ENCODE data around the gene ADAMTS20.
"Not testable (repeated sequence)": the region's sequence is repeated elsewhere in the genome, so short reads cannot be mapped to it uniquely, and the experiment has no call there.

Gene ADAMTS20

DNA sequence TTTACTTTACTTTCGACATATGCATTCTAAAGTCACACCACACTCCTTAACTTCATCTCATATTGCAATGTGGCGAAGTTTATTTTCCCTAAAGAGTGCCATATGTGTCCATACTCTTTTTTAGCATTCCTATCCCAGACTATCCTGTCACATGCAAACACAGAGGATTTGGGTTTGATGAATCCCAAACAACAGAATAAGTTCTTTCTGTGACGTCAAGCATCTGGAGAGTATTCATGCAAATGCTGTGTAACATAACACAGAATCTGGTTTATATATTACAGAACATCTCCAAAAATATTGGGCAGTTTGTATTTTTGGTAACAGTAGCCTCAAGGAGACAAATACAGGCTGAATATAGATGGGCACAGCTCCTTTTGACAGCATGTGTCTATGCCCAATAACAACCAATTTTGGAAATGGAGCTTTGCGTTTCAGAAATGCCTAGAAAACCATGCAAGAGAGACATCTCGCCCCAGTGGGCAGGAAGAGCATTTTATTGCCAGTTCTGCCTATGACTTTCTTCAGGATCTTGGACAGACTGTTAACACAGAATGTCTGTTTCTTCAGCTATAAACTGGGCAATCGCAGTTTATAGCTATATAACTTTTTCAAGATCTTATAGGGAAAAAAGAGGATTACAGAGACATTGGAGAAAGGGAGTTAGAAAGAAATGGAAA lies 190.8 kb downstream of the ADAMTS20 start:
- no peak for TF ChIP-seq ZFX (IDR thresholded peaks at IDR 0.05)
- TF ChIP-seq, protein P1, sequence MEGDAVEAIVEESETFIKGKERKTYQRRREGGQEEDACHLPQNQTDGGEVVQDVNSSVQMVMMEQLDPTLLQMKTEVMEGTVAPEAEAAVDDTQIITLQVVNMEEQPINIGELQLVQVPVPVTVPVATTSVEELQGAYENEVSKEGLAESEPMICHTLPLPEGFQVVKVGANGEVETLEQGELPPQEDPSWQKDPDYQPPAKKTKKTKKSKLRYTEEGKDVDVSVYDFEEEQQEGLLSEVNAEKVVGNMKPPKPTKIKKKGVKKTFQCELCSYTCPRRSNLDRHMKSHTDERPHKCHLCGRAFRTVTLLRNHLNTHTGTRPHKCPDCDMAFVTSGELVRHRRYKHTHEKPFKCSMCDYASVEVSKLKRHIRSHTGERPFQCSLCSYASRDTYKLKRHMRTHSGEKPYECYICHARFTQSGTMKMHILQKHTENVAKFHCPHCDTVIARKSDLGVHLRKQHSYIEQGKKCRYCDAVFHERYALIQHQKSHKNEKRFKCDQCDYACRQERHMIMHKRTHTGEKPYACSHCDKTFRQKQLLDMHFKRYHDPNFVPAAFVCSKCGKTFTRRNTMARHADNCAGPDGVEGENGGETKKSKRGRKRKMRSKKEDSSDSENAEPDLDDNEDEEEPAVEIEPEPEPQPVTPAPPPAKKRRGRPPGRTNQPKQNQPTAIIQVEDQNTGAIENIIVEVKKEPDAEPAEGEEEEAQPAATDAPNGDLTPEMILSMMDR (conservative IDR thresholded peaks at IDR 0.05): no peak
- H3K27ac ChIP-seq: no peak overlapping the region

DNA sequence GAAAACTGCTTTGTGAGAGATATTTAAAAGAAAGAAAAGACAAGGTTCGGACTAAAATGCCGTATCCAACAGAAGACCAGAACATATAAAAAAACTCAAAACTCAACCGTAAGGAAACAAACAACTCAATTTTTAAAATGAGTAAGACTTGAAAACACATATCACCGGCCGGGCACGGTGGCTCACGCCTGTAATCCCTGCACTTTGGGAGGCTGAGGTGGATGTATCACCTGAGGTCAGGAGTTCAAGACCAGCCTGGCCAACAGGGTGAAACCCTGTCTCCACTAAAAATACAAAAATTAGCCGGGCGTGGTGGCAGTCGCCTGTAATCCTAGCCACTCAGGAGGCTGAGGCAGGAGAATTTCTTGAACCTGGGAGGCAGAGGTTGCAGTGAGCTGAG lies 192.0 kb downstream of the ADAMTS20 start:
- H3K27ac ChIP-seq: not testable (repeated sequence)

DNA sequence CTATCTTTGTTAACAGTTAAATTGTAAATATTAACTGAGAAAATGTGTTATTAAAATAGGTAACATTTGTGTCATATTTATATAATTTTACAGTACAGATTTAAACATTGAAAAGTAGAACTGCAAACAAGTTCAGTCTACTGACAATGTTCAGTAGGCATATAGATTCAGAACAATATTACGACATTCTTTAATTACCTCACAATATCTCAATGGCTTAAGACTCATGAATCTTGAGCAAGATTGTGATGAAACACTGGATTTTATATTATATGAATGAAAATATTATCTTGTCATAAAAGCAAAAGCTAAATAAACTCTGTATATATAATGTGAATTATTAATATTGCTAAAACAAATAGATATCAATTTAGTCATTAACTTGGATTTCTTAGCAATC lies 194.9 kb downstream of the ADAMTS20 start:
- H3K27ac ChIP-seq: no peak overlapping the region
- TF ChIP-seq, protein P1 (conservative IDR thresholded peaks at IDR 0.05): no peak
- TF ChIP-seq ZFX (IDR thresholded peaks at IDR 0.05): no peak

DNA sequence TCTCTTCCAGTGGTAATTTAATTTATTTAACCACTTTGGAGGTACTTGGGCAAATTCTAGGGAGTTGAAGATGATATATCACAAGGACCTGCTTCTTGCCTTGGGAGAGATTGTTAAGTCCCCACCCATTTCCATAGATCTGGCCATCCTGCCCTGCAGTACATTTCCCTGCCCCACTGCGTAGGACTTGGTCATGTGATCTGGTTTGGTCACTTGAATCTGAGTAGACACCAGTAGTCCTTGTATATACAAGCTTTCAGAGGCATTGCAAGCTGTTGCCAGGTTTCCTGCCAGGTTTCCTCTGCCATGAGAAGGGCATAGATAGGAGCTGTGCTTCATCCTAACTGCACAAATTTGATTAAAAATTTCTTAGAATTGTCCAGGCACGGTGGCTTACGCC lies 200.0 kb downstream of the ADAMTS20 start:
- H3K27ac ChIP-seq: no peak overlapping the region
- TF ChIP-seq ZFX (IDR thresholded peaks at IDR 0.05): no peak
- TF ChIP-seq, protein P1 (conservative IDR thresholded peaks at IDR 0.05): no peak

DNA sequence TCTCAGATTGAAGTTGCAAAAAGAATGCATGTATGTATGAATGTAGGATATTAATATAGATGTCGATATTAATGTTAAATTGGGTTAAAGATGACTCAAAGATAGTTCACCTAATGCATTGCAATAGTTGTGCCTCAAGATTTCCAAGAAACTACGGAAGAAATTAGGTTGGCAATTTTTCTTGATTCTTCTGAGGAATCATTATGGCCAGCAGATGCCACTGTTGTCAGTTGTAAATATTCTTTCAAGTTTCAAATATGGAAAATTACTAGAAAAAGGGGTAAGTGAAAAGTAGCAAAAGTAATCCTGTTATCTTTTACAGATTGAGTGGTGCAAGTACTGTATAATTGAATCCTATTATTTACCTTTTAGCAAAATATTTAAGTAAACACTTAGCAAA lies 202.1 kb downstream of the ADAMTS20 start:
- no peak for TF ChIP-seq ZFX (IDR thresholded peaks at IDR 0.05)
- TF ChIP-seq, protein P1 (conservative IDR thresholded peaks at IDR 0.05): peak; percentile 51

DNA sequence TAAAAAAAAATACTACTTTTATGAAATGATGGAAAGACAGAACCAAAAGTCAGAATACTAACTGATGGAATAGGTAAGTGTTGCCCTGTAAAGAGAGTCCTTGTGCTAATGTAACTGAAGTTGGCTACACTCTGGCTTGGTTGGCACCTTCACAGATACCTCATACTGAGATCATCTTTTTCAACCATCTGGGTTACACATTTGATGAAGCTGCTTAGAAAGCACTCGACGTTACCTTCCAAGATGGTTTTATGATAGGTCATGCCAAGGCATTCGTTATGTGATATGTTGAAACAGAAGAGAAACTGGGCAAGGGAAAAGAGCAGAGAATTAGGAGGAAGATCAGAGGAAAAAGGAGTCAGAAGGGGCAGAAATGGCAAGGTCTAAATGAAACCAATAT lies 203.8 kb downstream of the ADAMTS20 start:
- TF ChIP-seq ZFX (IDR thresholded peaks at IDR 0.05): no peak
- TF ChIP-seq, protein P1 (conservative IDR thresholded peaks at IDR 0.05): no peak
- H3K27ac ChIP-seq: no peak overlapping the region

More for the DNA sequence above, 202.1 kb downstream of the ADAMTS20 start:
- H3K27ac ChIP-seq: no peak overlapping the region

DNA sequence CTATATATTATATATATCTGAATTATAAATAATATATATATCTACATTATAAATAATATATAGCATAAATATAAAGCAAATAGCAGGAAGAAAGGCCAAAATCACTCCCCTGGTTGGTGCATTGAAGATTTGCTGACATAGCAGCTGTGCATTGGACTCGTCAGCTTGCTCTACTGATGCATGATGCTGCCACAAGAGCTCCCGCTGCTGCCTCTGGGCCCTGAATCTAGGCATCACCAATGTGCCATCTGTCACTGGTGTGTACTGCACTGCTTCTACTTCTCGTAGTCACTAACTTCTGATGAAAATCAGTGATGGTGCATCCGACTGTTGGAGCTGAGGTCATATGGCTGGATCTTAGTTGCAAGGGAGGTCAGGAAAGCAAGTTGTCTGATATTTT lies 205.0 kb downstream of the ADAMTS20 start:
- H3K27ac ChIP-seq: no peak overlapping the region
- TF ChIP-seq ZFX (IDR thresholded peaks at IDR 0.05): no peak
- TF ChIP-seq, protein P1 (conservative IDR thresholded peaks at IDR 0.05): no peak

DNA sequence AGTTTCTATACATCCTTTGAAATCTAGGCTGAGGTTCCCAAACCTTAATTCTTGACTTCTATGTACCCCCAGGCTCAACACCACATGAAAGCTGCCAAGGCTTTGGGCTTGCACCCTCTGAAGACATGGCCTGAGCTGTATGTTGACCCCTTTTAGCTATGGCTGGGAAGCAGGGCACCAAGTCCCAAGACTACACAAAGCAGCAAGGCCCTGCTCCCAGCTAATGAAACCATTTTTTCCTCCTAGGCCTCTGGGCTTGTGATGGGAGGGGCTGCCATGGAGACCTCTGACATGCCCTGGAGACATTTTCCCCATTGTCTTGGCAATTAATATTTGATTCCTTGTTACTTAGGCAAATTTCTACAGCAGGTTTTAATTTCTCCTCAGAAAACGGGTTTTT lies 207.0 kb downstream of the ADAMTS20 start:
- TF ChIP-seq, protein P1 (conservative IDR thresholded peaks at IDR 0.05): no peak
- no peak for TF ChIP-seq ZFX (IDR thresholded peaks at IDR 0.05)
- H3K27ac ChIP-seq: no peak overlapping the region

DNA sequence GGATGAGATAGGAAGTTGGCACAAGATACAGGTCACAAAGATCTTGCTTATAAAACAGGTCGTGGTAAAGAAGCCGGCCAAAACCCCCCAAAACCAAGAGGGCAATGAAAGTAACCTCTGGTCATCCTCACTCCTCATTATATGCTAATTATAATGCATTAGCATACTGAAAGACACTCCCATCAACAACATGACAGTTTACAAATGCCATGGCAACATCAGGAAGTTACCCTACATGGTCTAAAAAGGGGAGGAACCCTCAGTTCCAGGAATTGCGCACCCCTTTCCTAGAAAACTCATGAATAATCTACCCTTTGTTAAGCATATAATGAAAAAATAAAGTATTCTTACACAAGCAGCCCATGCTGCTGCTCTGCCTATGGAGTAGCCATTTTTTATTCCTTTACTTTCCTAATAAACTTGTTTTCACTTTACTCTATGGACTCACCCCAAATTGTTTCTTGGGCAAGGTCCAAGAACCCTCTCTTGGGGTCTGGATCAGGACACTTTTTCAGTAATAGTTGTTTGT lies 210.2 kb downstream of the ADAMTS20 start:
- H3K27ac ChIP-seq: not testable (repeated sequence)
